Kidney (tissue), 14 donors: ENCODE measurements around the gene ERFL. TPM values are rescaled to one million over a fixed set of nuclear protein-coding genes. Genes with fewer than 3 reads are reported as not detected.
A peak's percentile ranks its signal among the peaks of the same experiment; 100 is the strongest.

ENCODE experiments used
- DNase-seq, 5 donors: peaks; one replicate each; pipeline ENCODE4 v3.0.0-alpha.2; 2013 to 2020
- FAIRE-seq: peaks from 2 replicates; lab custom pipeline; 2012; peaks lifted over from hg19 to GRCh38; lab: Jason Lieb, UNC
- H3K27ac ChIP-seq, 2 donors: one replicate each; pipeline ENCODE4 v1.7.0; 2013; ENCODE audit warnings: low read depth in 2 of 2, low read length in 2 of 2, inconsistent platforms in 1 of 2
- H3K27me3 ChIP-seq: one replicate; pipeline ENCODE4 v1.7.1; 2013; ENCODE audit warnings: low read length, inconsistent platforms; ENCODE audit not compliant: control insufficient read depth, insufficient read depth
- H3K36me3 ChIP-seq, 3 donors: one replicate each; pipeline versions ENCODE4 v1.7.0 to v1.7.1; 2013; ENCODE audit warnings: low read length in 3 of 3, control low read depth in 1 of 3, inconsistent platforms in 1 of 3; ENCODE audit not compliant: insufficient read depth in 3 of 3, control insufficient read depth in 2 of 3
- H3K4me1 ChIP-seq, 3 donors: one replicate each; pipeline versions ENCODE4 v1.7.0 to v1.7.1; 2013; ENCODE audit warnings: low read length in 3 of 3, inconsistent platforms in 1 of 3, low read depth in 1 of 3; ENCODE audit not compliant: control insufficient read depth in 2 of 3, insufficient read depth in 2 of 3
- H3K4me3 ChIP-seq, 3 donors: one replicate each; pipeline versions ENCODE4 v1.7.0 to v1.8.1; 2013; ENCODE audit warnings: low read length in 3 of 3, control low read depth in 1 of 3, inconsistent platforms in 1 of 3
- H3K9ac ChIP-seq, 3 donors: one replicate each; pipeline versions ENCODE4 v1.7.0 to v1.7.1; 2013; ENCODE audit warnings: low read length in 3 of 3, control low read depth in 1 of 3, inconsistent platforms in 1 of 3
- H3K9me3 ChIP-seq, 3 donors: one replicate each; pipeline versions ENCODE4 v1.7.0 to v1.7.1; 2013; ENCODE audit warnings: low read length in 3 of 3, control low read depth in 1 of 3, inconsistent platforms in 1 of 3; ENCODE audit not compliant: control insufficient read depth in 2 of 3, insufficient read depth in 1 of 3
- intact Hi-C: fragments of 100-400 bp; cut with DNase I; formaldehyde crosslinking; loops from one replicate; pipeline ENCODE4 v1.11.1; 2022
- polyA plus RNA-seq: library from polyadenylated mRNA; stranded (reverse); fragments of 350-450 nt; fragmentation: Illumina TruSeq; extraction: RNeasy Lipid Tissue Mini Kit (QIAGEN cat#74804); gene quantifications from one replicate; pipeline ENCODE4 v1.2.3, GENCODE V29; 2014; ENCODE audit warnings: low read depth, low replicate concordance; ENCODE audit not compliant: insufficient read depth
- total RNA-seq: library from RNA; stranded (reverse); fragmentation: NEBNext Ultra II Directional; extraction: Animal tissue kit (Norgen Biotek cat#: 25700); gene quantifications from one replicate; pipeline ENCODE4 v1.2.1, GENCODE V29; 2021
- TF ChIP-seq, protein P1 (sequence below): IDR thresholded peaks from 3 replicates; pipeline ENCODE4 v1.5.1; 2012; ENCODE audit warnings: mild to moderate bottlenecking, moderate library complexity, borderline replicate concordance; ENCODE audit not compliant: insufficient read depth; ENCODE audit errors: extremely low read depth
- donor health status: control.
- donor health status: control.
- donor health status: control.
- donor health status: control.
- donor health status: control.
- donor health status: DM: yes; HTN: yes; CAD: no.
- donor health status: Normal renal cell carcinoma (clear cell type).

The ERFL gene
- total and polyA plus RNA-seq, 2 donors from 2014 or later: 0.69 TPM; not detected in 1

DNA sequence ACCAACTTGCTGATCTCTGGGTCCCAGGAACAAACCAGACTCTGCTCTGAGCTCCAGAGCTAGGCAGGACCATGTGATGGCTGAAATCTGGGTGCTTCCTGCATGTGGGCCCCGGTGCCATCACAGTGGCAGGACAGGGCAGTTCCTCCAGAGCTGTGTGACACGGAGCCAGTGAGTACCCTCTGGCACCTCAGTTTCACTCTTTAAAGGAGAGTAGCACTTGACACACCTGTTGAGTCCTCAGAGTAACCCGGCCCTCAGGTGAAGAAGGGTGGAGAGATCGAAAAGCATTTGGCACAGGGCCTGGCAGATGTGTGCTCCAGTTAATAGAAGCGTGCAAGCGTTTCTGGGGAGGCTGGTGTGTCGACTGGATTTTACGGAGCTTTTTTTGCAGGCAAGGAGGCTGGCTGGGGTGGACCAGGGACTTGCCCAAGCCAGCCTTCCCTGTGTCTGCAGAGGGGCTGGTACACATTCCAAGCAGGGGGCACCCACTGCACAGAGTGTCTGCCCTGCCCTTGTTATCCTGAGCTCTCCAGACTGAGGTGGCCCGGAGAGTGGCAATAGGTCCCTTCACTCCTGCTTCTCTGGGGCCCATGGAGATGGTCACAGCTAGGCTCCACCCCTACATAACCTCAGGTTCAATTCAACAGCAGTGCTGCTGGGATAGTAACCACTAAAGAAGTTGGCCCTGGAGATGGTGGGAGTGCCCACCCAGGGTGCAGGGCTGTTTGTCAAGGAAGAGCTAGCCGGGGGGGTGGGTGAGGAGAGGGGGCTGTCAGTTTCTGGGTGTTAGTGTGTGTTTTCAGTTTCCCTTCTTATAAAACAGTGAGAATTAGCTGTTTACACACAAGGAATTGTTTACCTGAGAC, 59.9 kb downstream of the ERFL start:
- intact Hi-C loops: no loop called here
- no peak overlapping the region for H3K4me3 ChIP-seq
- TF ChIP-seq, protein P1, sequence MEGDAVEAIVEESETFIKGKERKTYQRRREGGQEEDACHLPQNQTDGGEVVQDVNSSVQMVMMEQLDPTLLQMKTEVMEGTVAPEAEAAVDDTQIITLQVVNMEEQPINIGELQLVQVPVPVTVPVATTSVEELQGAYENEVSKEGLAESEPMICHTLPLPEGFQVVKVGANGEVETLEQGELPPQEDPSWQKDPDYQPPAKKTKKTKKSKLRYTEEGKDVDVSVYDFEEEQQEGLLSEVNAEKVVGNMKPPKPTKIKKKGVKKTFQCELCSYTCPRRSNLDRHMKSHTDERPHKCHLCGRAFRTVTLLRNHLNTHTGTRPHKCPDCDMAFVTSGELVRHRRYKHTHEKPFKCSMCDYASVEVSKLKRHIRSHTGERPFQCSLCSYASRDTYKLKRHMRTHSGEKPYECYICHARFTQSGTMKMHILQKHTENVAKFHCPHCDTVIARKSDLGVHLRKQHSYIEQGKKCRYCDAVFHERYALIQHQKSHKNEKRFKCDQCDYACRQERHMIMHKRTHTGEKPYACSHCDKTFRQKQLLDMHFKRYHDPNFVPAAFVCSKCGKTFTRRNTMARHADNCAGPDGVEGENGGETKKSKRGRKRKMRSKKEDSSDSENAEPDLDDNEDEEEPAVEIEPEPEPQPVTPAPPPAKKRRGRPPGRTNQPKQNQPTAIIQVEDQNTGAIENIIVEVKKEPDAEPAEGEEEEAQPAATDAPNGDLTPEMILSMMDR: no peak
- FAIRE-seq: no peak
- H3K4me1 ChIP-seq: peaks cover 0 to 4% (median 0%) of the 10 kb centered on the region in 3 donors
- no peak overlapping the region for H3K27ac ChIP-seq
- no peak overlapping the region for H3K9ac ChIP-seq
- H3K27me3 ChIP-seq: no peaks in the 10 kb centered on the region
- peak in 1 of 5 donors; percentile 28 for DNase-seq
- no peaks in the 10 kb centered on the region for H3K9me3 ChIP-seq
- H3K36me3 ChIP-seq: peaks cover 10 to 50% (median 21%) of the 10 kb centered on the region in 3 donors

GRCh38 chr19:41866284-41866683, 62.0 kb downstream of the ERFL start:
- TF ChIP-seq, protein P1: no peak
- H3K4me1 ChIP-seq: peaks cover under 1 to 17% (median 4%) of the 10 kb centered on the region in 3 donors
- FAIRE-seq (no peak), DNase-seq (peak in 1 of 5 donors; percentile 17)
- intact Hi-C loops: no loop called here
- H3K9ac ChIP-seq: no peak overlapping the region
- no peak overlapping the region for H3K4me3 ChIP-seq
- H3K36me3 ChIP-seq: peaks cover 13 to 57% (median 29%) of the 10 kb centered on the region in 3 donors
- H3K27me3 ChIP-seq: no peaks in the 10 kb centered on the region
- H3K27ac ChIP-seq: no peak overlapping the region
- H3K9me3 ChIP-seq: no peaks in the 10 kb centered on the region

GRCh38 chr19:41864374-41864773, 63.9 kb downstream of the ERFL start:
- H3K27me3 ChIP-seq: no peaks in the 10 kb centered on the region
- TF ChIP-seq, protein P1: no peak
- H3K4me1 ChIP-seq: peaks cover 2 to 22% (median 11%) of the 10 kb centered on the region in 3 donors
- H3K36me3 ChIP-seq: peaks cover 17 to 50% (median 23%) of the 10 kb centered on the region in 3 donors
- H3K9me3 ChIP-seq: no peaks in the 10 kb centered on the region
- H3K9ac ChIP-seq: no peak overlapping the region
- intact Hi-C loops: no loop called here
- DNase-seq (peak in 1 of 5 donors; percentile 32), FAIRE-seq (no peak)
- no peak overlapping the region for H3K4me3 ChIP-seq
- H3K27ac ChIP-seq: no peak overlapping the region
